ENCODE results near the gene SLC25A12.

- TF ChIP-seq CTCF (IDR thresholded peaks at IDR 0.05) (no peak), EZH2 (IDR thresholded peaks at IDR 0.05; ENCODE audit: borderline replicate concordance, insufficient read depth, low read depth, low read length, poor library complexity, severe bottlenecking) (no peak)
Measured at GRCh38 chr2:171939058-171939742, 45.2 kb upstream of the SLC25A12 start.
